ENCODE results near the gene RANBP17.

GRCh38 chr5:171129308-171129707, 267.5 kb downstream of the RANBP17 start:
- TF ChIP-seq CTCF (IDR thresholded peaks at IDR 0.05) (no peak), POLR2AphosphoS5 (IDR thresholded peaks at IDR 0.05) (no peak)
